ENCODE measurements around the gene AFM.
"Not testable (repeated sequence)": the region's sequence is repeated elsewhere in the genome, so short reads cannot be mapped to it uniquely, and the experiment has no call there.

The AFM gene

DNA sequence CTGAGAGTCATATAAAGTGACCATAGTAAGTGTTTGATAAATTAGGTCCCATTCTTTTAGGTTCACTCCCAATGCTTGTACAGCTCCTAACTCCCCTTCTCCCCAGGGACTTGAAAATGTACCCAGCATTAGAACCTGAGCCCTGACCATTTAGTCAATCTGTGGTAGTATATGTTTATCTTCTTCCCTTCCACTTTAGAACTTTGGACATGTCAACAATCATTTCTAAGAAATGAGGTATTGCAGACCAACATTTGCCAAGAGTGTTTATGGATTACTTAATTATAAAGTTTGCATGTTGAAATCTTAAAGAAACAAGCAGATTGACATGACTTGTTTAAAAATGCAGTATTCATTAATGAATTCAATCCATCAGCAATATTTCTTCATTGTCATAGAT, 26.0 kb downstream of the AFM start:
- no peaks in the 10 kb centered on the region for H3K4me1 Mint-ChIP-seq
- ATAC-seq (replicated peaks) (no peak), DNase-seq (no peak)
- no peaks in the 10 kb centered on the region for H3K27me3 Mint-ChIP-seq
- H3K36me3 Mint-ChIP-seq: no peaks in the 10 kb centered on the region
- H3K9me3 Mint-ChIP-seq: no peaks in the 10 kb centered on the region
- H3K4me3 Mint-ChIP-seq: no peak overlapping the region
- H3K27ac Mint-ChIP-seq: no peak overlapping the region

DNA sequence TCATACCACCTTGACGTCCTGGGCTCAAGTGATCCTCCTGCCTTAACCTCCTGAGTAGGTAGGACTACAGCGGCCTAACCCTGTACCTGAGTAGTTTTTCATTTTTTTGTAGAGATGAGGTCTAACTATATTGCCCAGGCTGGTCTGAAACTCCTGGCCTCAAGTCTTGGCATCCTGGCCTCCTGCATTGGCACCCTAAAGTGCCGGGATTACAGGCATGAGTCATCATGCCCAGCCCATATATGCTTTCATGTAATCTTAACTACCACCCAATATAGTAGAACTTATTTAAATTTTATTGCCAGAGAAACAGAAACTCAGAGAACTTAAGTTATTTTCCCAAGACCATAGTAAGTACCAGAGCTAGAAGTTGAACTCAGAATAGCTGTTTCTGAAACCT, 27.1 kb downstream of the AFM start:
- no peak for ATAC-seq (replicated peaks)
- no peaks in the 10 kb centered on the region for H3K9me3 Mint-ChIP-seq
- H3K4me1 Mint-ChIP-seq: no peaks in the 10 kb centered on the region
- peaks cover 0 to 5% of the 10 kb centered on the region in 2 donors for H3K27me3 Mint-ChIP-seq
- DNase-seq: no peak
- no peaks in the 10 kb centered on the region for H3K36me3 Mint-ChIP-seq
- no peak overlapping the region for H3K27ac Mint-ChIP-seq
- H3K4me3 Mint-ChIP-seq: no peak overlapping the region

DNA sequence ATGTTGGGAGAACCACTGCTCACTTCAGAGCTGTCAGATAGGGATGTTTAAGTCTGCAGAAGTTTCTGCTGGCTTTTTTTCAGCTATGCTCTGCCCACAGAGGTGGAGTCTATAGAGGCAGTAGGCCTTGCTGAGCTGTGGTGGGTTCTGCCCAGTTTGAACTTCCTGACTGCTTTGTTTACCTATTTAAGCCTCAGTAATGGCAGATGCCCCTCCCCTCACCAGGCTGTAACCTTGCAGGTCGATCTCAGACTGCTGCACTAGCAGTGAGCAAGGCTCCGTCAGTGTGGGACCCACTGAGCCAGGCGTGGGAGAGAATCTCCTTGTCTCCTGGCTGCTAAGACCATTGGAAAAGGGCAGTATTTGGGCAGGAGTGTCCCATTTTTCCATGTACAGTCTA, 36.8 kb downstream of the AFM start:
- Mint-ChIP-seq H3K27ac (no peak overlapping the region), H3K9me3 (peaks cover 3% of the 10 kb centered on the region in 2 donors), H3K4me1 (peaks cover 0 to 2% of the 10 kb centered on the region in 2 donors), H3K4me3 (no peak overlapping the region), H3K27me3 (peaks cover 14 to 51% of the 10 kb centered on the region in 2 donors), H3K36me3 (no peaks in the 10 kb centered on the region)
- no peak for ATAC-seq (replicated peaks)
- DNase-seq: no peak

DNA sequence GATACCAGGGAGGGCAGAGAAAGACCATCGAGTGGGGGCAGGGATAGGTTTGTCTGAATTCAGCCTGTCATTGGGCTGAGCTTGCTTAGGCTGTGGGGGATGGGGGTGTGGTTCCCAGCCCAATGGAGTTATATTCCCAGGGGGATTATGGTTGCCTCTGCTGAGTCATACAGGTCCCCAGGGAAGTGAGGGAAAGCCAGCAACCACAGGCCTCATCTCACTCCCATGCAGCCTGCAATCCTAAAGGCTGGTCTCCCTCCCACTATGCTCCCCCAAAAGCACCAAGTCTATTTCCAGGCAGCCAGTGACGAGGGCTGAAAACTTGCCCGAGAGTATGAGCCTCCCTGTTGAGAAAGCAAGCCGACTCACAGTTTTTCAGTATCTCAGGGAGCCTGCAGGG, 39.3 kb downstream of the AFM start:
- H3K4me3 Mint-ChIP-seq: no peak overlapping the region
- H3K27me3 Mint-ChIP-seq: peaks cover 10 to 32% of the 10 kb centered on the region in 2 donors
- peaks cover 0 to 2% of the 10 kb centered on the region in 2 donors for H3K4me1 Mint-ChIP-seq
- H3K36me3 Mint-ChIP-seq: no peaks in the 10 kb centered on the region
- H3K9me3 Mint-ChIP-seq: peaks cover 3% of the 10 kb centered on the region in 2 donors
- ATAC-seq (replicated peaks): peak; percentile 46 to 62
- peak; percentile 6 for DNase-seq
- H3K27ac Mint-ChIP-seq: no peak overlapping the region

DNA sequence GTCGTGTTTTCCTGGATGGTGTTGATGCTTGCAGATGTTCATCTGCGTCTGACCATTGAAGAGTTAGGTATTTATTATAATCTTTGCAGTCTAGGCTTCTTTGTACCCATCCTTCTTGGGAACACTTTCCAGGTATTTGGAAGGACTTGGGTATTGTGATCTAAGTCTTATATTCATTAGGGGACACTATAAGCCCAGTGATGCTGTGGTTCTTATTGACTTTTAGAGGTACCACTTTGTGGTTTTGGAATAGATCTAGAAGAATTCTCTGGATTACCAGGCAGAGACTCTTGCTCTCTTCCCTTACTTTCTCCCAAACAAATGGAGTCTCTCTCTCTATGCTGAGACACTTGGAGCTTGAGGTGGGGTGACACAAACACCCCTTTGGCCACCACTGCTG, 41.6 kb downstream of the AFM start:
- Mint-ChIP-seq H3K27ac (no peak overlapping the region), H3K9me3 (no peaks in the 10 kb centered on the region), H3K27me3 (peaks cover 0 to 12% of the 10 kb centered on the region in 2 donors), H3K36me3 (no peaks in the 10 kb centered on the region), H3K4me3 (no peak overlapping the region), H3K4me1 (peaks cover 0 to 2% of the 10 kb centered on the region in 2 donors)
- ATAC-seq (replicated peaks) (no peak), DNase-seq (no peak)

DNA sequence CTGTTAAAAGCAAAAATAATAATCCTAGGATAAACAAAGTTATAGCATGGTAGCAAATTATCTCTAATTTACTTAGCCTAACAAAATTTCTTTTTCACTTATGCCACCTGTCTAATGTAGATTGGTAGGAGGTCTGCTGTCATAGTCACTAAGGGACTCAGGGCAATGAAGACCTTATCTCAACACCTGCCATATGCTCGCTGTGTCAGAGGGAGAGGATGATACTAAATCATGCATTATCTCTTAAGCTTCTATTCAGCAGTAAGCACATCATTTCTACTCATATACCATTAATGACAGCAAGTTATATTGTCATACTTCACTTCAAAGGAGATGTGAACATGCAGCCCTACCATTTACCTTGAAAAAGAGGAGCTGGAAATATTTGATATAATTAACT, 44.1 kb downstream of the AFM start:
- H3K36me3 Mint-ChIP-seq: no peaks in the 10 kb centered on the region
- H3K4me3 Mint-ChIP-seq: no peak overlapping the region
- no peak overlapping the region for H3K27ac Mint-ChIP-seq
- ATAC-seq (replicated peaks) (no peak), DNase-seq (no peak)
- H3K4me1 Mint-ChIP-seq: peaks cover 0 to under 1% of the 10 kb centered on the region in 2 donors
- peaks cover 0 to 3% of the 10 kb centered on the region in 2 donors for H3K27me3 Mint-ChIP-seq
- H3K9me3 Mint-ChIP-seq: no peaks in the 10 kb centered on the region

DNA sequence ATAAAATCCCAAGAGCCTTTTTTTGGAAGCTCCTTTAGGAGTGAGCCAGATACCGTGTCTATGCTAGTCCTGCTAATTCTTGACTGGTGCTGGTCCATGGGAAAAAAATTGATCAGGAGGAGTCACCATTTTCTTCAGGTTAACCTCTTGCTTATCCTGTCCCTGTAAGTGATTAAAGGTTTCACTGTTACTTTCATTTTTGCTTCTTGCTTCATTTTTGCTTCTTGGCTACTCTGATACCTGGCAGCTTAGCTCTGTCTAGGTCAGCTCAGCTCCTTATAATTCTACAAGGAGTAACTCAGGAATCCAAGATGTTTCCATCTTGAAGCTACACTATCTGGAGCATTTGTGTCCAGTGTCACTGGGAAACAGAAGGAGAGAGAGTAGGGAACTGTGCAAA, 45.7 kb downstream of the AFM start:
- no peaks in the 10 kb centered on the region for H3K4me1 Mint-ChIP-seq
- no peak overlapping the region for H3K4me3 Mint-ChIP-seq
- H3K36me3 Mint-ChIP-seq: no peaks in the 10 kb centered on the region
- no peak for ATAC-seq (replicated peaks)
- H3K27ac Mint-ChIP-seq: no peak overlapping the region
- no peaks in the 10 kb centered on the region for H3K9me3 Mint-ChIP-seq
- no peak for DNase-seq
- no peaks in the 10 kb centered on the region for H3K27me3 Mint-ChIP-seq

DNA sequence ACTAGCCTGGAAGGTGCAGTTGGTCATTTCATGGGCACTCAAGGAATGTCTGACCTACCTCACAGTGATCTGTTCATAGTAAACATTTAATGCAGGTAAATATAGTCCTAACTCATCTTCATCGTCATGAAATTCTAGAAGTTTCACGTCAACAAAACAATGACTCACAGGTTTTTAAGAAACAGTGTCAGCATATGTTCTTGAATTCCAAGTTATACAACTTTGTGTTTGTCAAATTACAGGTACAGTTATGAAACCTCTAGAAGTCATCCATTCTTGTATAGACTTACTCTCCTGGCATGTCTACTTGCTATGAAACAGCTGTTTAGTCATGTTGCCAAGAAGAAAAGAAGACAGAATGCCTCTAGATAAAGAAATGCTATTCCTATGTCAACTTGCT, 46.6 kb downstream of the AFM start:
- H3K4me1 Mint-ChIP-seq: no peaks in the 10 kb centered on the region
- no peaks in the 10 kb centered on the region for H3K36me3 Mint-ChIP-seq
- DNase-seq (no peak), ATAC-seq (replicated peaks) (no peak)
- no peaks in the 10 kb centered on the region for H3K9me3 Mint-ChIP-seq
- no peak overlapping the region for H3K4me3 Mint-ChIP-seq
- H3K27me3 Mint-ChIP-seq: no peaks in the 10 kb centered on the region
- no peak overlapping the region for H3K27ac Mint-ChIP-seq

DNA sequence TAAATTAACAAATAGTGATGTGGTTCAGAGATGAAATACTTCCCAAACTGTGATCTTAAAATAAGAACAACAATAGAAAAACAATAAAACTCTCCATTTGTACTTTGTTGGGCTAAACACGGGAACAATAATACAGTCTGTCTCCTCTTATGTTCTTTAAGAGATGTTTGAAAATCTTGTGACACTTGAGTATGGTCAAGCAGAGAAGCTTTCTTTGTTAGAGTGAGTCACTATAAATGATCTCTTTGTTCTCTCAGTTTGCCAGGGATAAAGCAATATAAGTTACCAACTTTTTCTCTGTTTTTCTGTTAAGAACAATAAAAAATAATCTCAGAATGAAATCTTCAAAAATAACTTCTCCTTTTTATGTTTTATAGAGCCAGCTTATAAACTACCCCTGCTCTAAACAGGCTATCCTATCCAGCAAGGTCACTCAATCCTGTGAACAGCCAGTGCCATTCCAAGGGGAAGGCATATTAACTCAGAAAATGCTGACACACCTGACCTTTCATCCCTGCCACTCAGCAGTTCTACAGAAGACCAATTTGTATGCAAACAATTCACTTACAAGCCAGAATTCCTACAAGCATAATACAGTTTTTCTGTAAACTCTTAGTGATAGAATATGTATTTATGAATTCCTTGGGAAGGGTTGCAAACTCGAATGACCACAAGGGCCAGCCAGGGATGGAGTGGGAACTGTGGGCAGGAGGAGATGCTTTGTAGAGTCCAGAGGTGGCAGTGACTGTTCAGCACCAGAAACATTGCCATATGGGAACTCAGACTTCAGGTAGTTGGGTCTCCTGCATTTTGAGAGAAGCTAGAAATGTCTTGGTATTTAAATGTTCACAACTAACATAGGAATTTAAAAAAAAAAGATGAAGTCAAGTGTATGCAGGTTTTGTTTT, 52.2 kb downstream of the AFM start:
- Mint-ChIP-seq H3K4me3 (no peak overlapping the region), H3K9me3 (no peaks in the 10 kb centered on the region), H3K36me3 (no peaks in the 10 kb centered on the region), H3K27me3 (peaks cover 0 to 5% of the 10 kb centered on the region in 2 donors), H3K27ac (no peak overlapping the region), H3K4me1 (no peaks in the 10 kb centered on the region)
- no peak for ATAC-seq (replicated peaks)
- DNase-seq: no peak

DNA sequence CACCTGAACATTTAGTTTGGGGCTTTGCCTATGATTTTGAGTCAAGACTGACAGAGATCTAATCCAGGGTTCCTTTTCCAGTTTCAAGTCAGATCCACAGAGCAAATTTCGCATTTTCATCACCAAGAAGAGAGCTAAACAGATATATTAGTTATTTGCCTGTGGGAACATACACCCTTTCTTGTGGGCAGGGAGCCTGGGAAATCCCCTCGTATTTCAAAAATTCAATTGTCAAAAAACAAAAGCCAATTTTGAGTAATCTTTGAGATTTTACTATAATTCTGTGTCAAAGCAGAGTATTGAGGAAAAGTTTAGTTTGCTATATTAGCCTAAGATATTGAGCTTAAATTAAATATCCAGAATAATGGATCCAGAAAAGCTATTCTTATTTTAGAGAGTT, 56.6 kb downstream of the AFM start:
- H3K9me3 Mint-ChIP-seq: no peaks in the 10 kb centered on the region
- ATAC-seq (replicated peaks) (no peak), DNase-seq (no peak)
- H3K4me3 Mint-ChIP-seq: no peak overlapping the region
- no peaks in the 10 kb centered on the region for H3K4me1 Mint-ChIP-seq
- peaks cover 0 to 5% of the 10 kb centered on the region in 2 donors for H3K27me3 Mint-ChIP-seq
- H3K27ac Mint-ChIP-seq: no peak overlapping the region
- H3K36me3 Mint-ChIP-seq: no peaks in the 10 kb centered on the region

DNA sequence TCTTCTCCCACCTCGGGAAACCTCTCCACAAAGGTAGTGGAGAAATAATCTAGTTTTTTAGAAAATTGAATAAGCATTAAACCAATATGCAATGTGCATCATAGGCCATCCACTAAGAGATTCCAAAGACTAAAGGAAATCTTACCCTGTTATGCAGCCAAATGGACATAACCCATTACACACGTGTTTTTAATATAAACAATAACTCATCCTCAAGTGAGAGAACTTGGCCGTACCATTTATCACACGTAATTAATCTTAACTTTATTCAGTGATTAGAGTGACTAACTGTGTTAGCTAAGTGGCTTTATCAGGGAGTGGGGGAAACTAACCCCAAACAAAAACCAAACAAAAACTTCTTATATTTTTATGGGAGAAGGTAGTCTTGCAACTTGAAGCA, 57.8 kb downstream of the AFM start:
- DNase-seq: no peak
- no peaks in the 10 kb centered on the region for H3K36me3 Mint-ChIP-seq

DNA sequence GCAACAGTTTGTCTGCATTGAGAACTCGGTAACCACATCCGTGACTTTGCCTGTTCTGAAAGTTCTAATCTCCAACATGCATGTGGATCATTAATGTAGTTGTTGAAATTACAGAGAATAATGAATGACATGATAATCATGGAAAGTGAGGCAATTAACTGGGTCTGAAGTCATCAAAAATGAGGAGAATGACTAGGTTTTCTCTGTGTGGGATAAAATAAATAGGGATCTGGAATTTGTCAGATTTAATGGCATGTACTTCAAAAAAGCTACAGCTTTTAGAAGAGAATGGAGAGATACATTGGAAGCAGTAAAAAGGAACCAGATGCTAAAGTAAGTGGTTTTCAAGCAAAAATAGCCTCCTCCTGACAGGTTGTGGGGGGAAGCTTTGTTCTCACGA, 59.3 kb downstream of the AFM start:
- DNase-seq (no peak), ATAC-seq (replicated peaks) (no peak)
- Mint-ChIP-seq H3K36me3 (no peaks in the 10 kb centered on the region), H3K27me3 (peaks cover 0 to 5% of the 10 kb centered on the region in 2 donors), H3K4me1 (no peaks in the 10 kb centered on the region), H3K27ac (no peak overlapping the region), H3K9me3 (peaks cover 0 to 2% of the 10 kb centered on the region in 2 donors), H3K4me3 (no peak overlapping the region)

More for the DNA sequence above, 57.8 kb downstream of the AFM start:
- H3K27me3 Mint-ChIP-seq: peaks cover 0 to 5% of the 10 kb centered on the region in 2 donors
- ATAC-seq (replicated peaks): no peak
- H3K4me1 Mint-ChIP-seq: no peaks in the 10 kb centered on the region
- no peak overlapping the region for H3K27ac Mint-ChIP-seq
- no peaks in the 10 kb centered on the region for H3K9me3 Mint-ChIP-seq
- no peak overlapping the region for H3K4me3 Mint-ChIP-seq

DNA sequence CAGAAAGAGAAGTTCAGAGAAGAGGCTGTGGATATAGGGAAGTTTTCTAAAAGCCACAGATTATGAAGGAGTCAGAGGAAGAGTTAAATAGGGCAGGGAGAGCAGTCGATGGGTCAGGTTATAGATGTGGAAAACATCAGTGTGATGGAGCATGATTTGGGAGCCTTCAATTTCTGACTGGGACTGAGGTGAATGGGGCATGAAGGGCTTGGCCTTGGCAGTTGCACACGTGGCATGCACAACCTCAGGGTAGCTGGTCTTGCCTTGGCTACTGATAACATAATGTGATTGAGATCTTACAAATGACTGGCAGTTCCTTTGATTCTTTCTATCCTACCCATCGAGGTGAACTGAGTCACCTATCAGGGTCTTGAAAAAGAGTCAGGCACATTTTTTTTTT, 59.7 kb downstream of the AFM start:
- ATAC-seq (replicated peaks): no peak
- no peak overlapping the region for H3K4me3 Mint-ChIP-seq
- peaks cover 0 to 2% of the 10 kb centered on the region in 2 donors for H3K9me3 Mint-ChIP-seq
- no peaks in the 10 kb centered on the region for H3K4me1 Mint-ChIP-seq
- H3K36me3 Mint-ChIP-seq: no peaks in the 10 kb centered on the region
- H3K27me3 Mint-ChIP-seq: peaks cover 0 to 5% of the 10 kb centered on the region in 2 donors
- DNase-seq: no peak
- H3K27ac Mint-ChIP-seq: no peak overlapping the region

DNA sequence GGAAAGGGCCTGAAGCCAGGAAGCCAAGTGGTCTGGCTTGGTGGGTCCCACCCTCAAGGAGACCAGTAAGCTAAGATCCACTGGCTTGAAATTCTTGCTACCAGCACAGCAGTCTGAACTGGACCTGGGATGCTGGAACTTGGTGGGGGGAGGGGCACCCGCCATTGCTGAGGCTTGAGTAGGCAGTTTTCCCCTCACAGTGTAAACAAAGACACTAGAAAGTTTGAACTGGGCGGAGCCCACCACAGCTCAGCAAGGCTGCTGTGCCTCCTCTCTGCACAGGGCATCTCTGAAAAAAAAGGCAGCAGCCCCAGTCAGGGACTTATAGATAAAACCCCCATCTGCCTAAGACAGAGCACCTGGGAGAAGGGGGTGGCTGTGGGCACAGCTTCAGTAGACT, 63.1 kb downstream of the AFM start:
- no peak overlapping the region for H3K4me3 Mint-ChIP-seq
- peaks cover 0 to 2% of the 10 kb centered on the region in 2 donors for H3K9me3 Mint-ChIP-seq
- peaks cover 0 to 2% of the 10 kb centered on the region in 2 donors for H3K27me3 Mint-ChIP-seq
- H3K36me3 Mint-ChIP-seq: no peaks in the 10 kb centered on the region
- ATAC-seq (replicated peaks) (no peak), DNase-seq (no peak)
- no peaks in the 10 kb centered on the region for H3K4me1 Mint-ChIP-seq
- no peak overlapping the region for H3K27ac Mint-ChIP-seq

DNA sequence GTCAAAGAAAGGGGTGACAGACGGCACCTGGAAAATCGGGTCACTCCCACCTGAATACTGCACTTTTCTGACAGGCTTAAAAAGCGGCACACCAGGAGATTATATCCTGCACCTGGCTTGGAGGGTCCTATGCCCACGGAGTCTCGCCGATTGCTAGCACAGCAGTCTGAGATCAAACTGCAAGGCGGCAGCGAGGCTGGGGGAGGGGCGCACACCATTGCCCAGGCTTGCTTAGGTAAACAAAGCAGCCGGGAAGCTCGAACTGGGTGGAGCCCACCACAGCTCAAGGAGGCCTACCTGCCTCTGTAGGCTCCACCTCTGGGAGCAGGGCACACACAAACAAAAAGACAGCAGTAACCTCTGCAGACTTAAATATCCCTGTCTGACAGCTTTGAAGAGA, 69.3 kb downstream of the AFM start:
- not testable (repeated sequence) for ATAC-seq (replicated peaks); H3K36me3 Mint-ChIP-seq; H3K4me3 Mint-ChIP-seq; H3K9me3 Mint-ChIP-seq; H3K4me1 Mint-ChIP-seq; H3K27me3 Mint-ChIP-seq; DNase-seq; H3K27ac Mint-ChIP-seq
